ENCODE measurements around the gene UBQLN1. TPM values are rescaled to one million over a fixed set of nuclear protein-coding genes. Genes with fewer than 3 reads are reported as not detected.
A peak's percentile ranks its signal among the peaks of the same experiment; 100 is the strongest.
"Not testable (repeated sequence)": the region's sequence is repeated elsewhere in the genome, so short reads cannot be mapped to it uniquely, and the experiment has no call there.

Gene UBQLN1
- polyA plus RNA-seq (ENCODE audit: insufficient read length in 4 of 4), result 100 to 1,000 TPM in 3 of 4 donors, 10 to 100 TPM in 1; 89.8 to 124 (median 114) TPM

DNA sequence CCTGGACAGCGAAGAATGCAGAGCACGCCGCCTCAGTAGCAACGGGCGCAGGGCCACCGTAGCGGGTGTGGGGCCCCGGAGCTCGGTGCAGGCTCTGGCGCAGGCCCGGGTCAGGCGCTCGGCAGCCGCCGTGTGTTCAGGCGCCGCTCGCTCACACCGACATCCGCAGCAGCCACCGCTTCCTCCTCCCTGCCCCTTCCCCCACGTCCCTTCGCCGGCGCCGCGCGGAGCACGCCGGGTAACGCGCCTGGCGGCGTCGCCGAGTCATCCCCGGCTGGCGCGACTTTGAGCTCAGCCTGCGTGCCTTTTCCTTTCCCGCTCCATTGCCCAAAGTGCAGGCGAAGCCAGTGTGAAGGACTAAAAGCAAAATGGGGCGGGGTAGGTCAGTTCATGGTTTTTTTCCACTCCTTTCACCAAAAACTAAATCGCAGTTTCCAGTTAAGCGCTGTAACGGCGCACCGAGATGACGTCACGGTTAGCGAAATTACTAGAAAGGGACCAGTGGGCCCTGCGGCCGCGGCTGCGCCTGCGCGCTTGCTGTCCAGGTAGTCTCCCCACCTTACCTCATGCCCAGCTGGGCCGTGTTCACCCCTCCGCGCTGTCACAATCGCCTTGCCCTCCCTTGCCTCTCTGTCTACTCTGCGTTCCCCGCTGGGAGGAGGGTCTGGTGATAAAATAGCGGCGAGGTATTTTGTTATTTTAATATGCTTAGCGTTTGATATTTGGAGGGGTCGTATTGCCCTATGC lies at the start of gene UBQLN1:
Gene UBQLN1 (minus strand): TSS at position 191 of the 747 bp plus-strand sequence. CDS start 279 bp downstream, outside the sequence.
- peak; percentile 92 to 95 (median 92) for DNase-seq (ENCODE audit: low read depth in 4 of 4, low spot score in 3 of 4)

DNA sequence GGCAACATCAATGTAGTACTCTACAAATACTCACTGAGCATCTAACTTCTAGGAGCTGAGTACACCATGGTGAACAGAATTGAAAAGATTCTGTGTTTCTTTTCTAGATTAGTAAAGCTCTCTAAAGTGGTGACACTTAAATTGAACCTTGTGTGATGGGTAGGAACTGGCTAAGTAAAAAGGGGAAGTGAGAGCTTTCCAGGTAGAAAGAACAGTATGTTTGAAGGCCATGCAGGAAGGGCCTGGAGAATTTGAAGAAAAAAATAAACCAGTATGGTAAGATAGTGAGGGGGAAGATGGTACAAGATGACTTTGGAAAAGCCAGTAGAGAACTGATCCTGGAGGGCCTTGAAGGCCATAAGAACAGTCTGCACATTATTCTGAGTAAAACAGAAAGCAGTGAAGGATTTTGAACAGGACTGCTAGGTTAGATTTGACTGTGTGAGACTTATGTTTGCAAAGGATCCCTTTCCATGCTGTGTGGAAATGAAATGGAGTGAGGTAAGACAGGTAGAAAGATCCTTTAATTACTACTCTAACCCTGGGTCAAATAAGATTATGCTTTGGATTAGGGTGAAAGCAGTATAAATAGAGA lies 46.7 kb upstream of the UBQLN1 start:
- no peak for DNase-seq (ENCODE audit: low read depth in 4 of 4, low spot score in 3 of 4)

DNA sequence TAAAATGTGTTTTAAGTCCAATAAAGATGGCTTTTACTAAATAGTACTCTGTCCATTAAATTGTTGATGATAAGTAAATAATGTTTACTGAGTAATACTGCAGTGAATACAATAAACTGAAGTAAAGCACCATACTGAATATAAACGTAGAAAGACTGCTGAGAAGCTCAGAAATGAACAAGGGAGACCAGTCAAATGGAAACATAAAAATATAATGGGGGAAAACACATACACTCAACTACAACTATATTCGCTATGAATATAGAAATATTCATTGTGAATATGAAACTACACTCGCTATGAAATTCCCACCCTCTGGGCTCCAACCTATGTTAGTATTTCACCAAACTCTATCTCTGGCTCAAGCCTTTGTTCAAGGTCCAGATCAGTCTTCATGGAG lies 41.9 kb upstream of the UBQLN1 start:
- DNase-seq (ENCODE audit: low read depth in 4 of 4, low spot score in 3 of 4), result no peak

DNA sequence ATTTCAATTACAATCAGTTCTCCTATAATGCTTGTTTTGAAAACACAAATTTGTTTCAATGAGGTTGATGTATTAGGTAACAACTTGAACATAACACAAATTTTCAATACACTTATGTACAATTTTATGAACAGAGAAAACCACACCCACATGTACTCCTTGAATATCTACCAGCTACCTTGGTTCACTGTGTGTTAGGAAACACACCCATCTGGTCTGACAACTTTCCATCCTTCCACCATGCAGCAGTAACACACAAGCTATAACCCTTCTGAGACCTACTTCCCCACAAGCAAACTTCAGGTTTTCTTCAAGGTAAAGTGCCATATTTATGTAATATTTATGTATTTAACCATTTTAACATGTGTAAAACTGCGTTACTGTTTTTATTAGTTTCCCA lies 36.4 kb upstream of the UBQLN1 start:
- DNase-seq (ENCODE audit: low read depth in 4 of 4, low spot score in 3 of 4), result no peak

DNA sequence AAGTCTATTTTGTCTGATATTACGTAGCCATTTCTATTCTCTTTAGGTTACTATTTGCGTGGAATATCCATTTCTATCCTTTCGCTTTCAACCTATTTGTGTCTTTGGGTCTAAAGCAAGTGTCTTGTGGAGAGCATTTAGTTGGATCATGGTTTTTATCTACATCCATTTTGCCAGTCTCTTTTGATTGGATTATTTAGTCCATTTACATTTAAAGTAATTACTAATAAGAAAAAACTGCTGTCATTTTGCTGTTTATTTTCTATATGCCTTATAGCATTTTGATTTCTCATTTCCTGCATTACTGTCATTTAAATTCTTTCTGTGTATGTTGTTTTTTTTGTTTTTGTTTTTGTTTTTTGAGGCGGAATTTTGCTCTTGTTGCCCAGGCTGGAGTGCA lies 26.0 kb upstream of the UBQLN1 start:
- DNase-seq (ENCODE audit: low read depth in 4 of 4, low spot score in 3 of 4), result no peak

DNA sequence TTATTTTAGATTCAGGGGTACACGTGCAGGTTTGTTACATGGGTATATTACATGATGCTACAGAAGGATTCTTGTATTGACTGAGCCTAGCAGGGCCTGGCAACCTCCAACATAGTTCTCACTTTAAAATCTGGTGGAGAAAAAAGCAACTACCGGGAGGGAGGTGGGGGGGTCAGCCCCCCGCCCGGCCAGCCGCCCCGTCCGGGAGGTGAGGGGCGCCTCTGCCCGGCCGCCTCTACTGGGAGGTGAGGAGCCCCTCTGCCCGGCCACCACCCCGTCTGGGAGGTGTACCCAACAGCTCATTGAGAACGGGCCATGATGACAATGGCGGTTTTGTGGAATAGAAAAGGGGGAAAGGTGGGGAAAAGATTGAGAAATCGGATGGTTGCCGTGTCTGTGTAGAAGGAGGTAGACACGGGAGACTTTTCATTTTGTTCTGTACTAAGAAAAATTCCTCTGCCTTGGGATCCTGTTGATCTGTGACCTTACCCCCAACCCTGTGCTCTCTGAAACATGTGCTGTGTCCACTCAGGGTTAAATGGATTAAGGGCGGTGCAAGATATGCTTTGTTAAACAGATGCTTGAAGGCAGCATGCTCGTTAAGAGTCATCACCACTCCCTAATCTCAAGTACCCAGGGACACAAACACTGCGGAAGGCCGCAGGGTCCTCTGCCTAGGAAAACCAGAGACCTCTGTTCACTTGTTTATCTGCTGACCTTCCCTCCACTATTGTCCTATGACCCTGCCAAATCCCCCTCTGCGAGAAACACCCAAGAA lies 21.0 kb upstream of the UBQLN1 start:
- not testable (repeated sequence) for DNase-seq (ENCODE audit: low read depth in 4 of 4, low spot score in 3 of 4)

DNA sequence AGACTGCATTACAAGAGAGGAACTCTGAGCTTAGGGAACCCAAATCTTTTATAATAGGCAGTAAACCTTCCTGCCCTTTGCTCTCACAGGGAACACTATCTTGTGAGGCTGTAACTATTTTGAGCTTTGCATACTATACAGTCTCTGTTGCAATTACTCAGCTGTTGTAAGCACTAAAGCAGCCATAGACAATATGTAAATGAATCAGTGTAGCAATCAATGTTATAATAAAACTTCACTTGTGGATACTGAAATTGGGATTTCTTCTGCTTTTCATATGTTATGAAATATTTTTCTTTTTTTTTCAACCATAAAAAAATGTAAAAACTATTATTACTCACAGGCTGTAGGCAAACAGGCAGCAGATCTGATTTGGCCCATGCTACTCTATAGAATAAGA lies 16.7 kb upstream of the UBQLN1 start:
- no peak for DNase-seq (ENCODE audit: low read depth in 4 of 4, low spot score in 3 of 4)

DNA sequence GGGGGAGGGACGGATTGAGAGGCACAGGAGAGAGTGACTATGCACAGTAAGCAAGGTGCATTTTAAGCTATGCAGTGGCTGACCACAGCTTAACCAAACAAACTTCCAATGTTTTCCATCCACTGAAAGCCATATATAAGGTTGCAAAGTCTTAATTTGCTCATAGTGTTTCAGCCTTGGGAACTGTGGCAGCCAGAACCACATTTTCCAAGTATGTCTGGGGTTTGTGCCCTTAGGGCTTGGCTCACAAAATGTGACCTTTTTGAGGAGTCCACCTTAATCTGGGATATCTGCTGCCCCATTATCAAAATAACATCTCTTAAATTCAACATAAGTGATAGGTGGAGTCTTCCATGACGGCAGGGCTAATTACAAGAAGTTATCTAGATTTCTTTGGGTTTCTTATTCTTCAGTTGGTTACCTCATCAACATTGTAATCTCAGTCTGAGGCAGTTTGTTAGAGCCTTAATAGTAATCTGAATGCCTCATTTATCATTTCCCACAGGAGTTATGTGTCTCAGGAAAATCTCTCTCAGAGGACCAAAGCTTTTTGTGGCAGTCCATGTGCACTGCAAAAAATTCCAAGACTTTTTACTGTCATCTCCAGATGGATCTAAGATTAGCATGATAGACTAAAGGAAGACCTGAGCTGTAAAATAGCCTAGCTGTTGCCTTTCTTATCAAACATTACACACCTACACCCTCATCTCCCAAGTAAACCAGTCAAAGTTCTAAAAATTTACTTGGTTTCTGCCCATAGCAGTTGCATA lies 15.2 kb upstream of the UBQLN1 start:
- no peak for DNase-seq (ENCODE audit: low read depth in 4 of 4, low spot score in 3 of 4)

DNA sequence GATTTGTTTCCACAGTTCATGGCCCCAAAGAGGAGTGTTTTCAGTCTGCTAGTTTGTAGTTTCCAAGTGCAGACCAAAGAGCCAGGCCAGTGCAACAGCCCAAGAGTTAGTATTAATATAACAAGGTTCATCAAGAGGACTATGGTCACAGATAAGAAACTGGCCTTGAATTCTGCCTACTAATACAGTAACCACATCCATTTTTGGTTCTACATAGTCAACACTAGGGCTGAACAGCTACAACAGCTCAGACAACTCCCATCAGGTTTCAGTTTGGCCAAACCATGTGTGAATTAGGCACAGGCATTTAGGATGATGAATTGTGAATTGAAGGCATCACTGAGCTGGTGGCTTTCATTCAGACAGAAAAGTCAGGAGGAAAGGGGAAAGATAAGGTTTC lies 13.8 kb upstream of the UBQLN1 start:
- no peak for DNase-seq (ENCODE audit: low read depth in 4 of 4, low spot score in 3 of 4)

DNA sequence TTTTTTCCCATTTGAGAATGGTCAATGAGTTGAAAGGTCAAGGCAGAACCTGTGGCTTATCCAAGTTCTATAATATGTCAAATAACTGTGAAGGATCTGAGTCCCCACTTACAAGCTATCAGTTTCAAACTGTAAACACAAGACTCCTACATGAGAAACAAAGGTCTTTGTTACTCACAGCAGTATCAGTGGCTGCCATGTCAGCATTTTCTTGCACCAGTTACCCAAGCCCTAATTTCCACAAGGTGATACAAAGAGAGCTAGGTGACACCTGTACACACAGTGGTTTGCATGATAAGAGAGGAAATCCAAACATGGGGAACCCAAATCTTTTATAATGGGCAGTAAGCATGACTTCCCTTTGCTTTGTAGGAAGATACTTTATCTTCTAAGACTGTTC lies 8.0 kb upstream of the UBQLN1 start:
- no peak for DNase-seq (ENCODE audit: low read depth in 4 of 4, low spot score in 3 of 4)

DNA sequence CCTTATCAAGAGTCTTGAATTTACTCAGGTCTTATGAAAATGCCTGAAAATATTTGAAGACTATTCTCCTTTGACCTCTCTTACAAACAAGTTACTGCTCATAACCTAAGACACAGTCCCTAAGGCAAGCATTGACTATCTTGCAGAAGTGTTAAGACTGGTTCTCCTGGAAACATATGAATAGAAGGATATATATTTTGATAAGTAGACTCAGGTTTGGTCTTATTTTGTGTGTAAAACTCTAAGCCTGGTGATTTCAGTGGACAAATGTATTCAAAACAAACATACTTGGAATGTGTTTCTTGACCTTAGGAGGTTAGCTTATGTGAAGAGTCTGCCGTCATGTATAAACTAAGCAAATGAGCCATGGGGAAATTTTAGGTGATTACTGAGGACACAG lies 7.5 kb upstream of the UBQLN1 start:
- DNase-seq (ENCODE audit: low read depth in 4 of 4, low spot score in 3 of 4), result no peak

DNA sequence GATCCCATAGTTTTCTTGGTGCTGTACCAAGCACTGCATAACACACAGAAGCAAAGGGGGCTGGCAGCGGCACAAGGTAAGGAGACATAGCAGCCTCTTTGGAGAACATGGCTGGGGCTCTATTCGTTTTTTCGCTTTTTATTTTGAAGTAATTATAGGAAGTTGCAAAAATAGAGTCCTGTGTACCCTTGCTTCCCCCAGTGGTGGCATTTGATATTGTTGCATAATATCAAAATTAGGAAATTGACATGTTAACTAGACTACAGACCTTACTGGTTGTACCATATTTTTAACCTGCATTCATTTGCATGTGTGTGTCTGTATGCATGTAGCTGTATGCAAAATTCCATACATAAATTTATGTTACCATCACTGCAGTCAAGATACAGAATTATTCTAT lies 6.6 kb upstream of the UBQLN1 start:
- no peak for DNase-seq (ENCODE audit: low read depth in 4 of 4, low spot score in 3 of 4)

DNA sequence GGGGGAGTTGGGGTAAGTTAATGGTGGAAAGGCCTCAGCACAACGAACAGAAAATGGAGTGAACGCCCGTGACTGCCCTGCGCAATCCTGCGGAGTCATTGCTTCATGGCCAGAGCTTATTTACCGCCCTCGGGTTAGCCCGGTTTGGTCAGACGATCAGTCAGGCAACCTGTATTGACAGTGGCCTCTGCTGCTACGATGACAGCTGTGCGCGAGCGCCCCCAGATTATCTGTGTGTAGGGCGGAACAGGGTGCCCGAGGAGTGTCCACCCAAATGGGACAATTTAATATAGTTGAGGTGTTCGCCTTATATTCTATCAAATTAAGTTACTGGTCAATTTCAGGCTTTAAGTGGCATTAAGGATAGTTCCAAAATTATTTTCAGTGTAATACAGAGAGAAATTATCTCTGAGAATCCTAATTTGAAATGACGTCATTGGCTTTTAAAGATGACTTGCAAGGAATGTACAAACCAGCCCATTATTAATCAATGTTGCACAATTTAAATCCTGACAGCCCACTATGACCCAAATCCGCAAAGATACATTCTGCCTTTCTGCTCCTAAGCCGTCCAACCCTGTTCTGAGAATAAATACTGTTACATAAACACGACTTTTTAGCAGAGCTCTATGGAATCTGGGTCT lies 879 bp upstream of the UBQLN1 start:
- peak in 2 of 4 donors; percentile 10 to 24 for DNase-seq (ENCODE audit: low read depth in 4 of 4, low spot score in 3 of 4)

DNA sequence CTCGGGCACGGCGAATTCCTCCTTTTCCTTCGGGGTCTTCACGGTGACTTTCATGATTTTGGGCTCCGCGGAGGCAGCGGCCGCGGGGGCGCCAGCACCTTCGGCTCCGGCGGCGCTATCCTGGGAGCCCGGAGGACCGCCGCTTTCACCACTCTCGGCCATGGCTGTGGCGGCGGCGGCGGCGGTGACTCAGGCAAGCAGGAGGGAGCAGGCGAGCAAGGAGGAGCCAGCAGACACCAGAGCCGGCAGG lies 315 bp downstream of the UBQLN1 start:
- no peak for DNase-seq (ENCODE audit: low read depth in 4 of 4, low spot score in 3 of 4)

DNA sequence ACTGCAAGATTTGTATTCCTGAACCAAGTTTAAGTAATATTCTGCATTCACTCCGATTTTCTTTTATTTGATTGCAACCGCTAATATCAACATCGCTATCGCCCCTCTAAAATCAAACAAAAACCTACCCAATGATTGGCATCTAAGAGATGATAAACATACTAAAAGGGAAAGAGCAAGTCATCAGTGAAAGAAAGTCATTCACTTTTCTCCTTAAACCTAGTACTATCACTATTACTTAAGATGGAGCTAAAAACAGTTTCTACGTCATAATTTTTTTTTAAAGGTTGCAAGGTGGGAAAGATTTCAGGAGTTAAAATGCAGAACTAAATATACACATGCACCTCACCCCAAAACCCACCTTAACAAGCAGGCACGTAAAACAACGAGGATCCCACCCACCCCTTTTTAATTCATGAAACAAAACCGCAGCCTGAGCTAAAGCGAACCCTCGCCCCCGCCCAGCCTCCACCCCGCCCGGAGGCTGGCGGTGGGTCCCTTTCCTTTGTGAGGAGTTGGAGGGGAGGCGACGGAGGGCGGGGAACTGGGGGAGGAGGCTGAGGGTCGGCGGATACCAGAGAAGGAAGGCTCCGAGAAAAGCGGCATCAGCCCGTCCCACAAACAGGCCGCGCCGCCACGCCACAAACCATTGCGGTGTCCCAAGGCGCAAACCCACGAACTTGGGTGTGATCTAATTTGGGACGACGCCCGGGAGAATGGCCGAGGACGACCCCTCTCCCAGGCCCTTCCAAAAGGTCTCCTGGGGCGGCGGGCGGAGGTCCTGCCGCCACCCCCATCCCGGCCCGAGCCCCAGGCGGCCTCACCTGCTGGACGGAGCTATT lies 861 bp downstream of the UBQLN1 start:
- DNase-seq (ENCODE audit: low read depth in 4 of 4, low spot score in 3 of 4), result peak in 3 of 4 donors; percentile 44 to 58 (median 48)

DNA sequence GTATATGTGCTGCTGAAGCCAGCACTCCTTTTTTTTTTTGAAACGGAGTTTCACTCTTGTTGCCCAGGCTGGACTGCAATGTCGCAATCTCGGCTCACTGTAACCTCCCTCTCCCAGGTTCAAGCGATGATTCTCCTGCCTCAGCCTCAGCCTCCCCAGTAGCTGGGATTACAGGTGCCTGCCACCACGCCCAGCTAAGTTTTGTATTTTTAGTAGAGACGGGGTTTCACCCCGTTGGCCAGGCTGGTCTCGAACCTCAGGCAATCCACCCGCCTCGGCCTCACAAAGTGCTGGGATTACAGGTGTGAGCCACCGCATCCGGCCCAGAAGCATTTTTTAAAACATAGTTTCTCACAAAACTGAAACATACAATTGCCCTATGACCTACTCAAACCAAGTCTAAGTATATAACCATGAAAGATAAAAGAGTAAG lies 2.5 kb downstream of the UBQLN1 start:
- not testable (repeated sequence) for DNase-seq (ENCODE audit: low read depth in 4 of 4, low spot score in 3 of 4)

DNA sequence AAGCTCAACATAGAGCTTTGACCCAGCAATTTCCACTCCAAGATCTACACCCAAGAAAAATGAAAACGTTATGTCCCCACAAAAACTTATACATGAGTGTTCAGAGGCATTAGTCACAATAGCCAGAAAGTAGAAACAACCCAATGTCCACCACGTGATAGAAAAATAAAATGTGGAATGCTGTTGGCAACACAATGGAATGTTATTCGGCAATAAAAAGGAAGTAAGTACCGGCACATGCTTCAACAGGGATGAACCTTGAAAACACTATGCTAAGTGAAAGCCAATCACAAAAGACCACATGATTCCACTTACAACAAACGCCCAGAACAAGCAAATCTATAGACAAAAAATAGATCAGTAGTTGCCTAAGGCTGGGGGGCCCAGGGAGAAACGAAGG lies 6.0 kb downstream of the UBQLN1 start:
- no peak for DNase-seq (ENCODE audit: low read depth in 4 of 4, low spot score in 3 of 4)

DNA sequence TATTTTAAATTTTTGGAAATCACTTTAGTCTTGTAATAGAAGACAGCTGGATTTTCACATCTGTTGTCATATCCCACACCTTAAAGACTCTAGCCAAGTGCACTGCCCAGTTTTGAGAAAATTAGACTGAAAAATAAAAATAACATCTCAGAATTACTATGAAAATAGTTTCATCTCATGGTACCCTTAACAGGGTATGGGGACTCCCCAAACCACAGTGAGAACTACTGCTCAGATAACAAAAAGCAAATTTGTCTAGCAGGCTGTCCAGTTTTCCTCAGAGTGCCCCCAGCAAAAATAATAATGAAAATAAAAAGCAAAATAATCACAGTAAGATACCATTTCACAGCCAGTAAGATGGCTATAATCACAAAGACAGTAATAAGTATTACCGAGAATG lies 6.5 kb downstream of the UBQLN1 start:
- no peak for DNase-seq (ENCODE audit: low read depth in 4 of 4, low spot score in 3 of 4)

DNA sequence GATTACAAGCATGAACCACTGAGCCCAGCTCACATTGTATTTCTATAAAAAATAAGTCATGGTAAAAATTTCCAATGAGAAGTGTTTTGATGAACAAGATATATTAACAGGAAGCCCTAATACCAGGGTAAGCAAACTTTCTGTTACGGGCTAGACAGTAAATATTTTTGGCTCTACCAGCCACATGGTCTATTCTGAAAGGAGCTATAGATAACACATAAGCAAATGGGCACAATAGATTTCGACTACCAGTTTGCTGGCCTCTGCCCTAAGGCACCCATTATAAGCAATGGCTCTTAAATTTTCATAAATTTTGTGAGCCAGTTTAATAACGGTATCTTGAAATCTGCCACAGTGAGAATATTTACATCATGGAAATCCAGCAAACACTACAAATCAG lies 8.1 kb downstream of the UBQLN1 start:
- DNase-seq (ENCODE audit: low read depth in 4 of 4, low spot score in 3 of 4), result no peak

Measured in left renal pelvis (tissue), 4 donors.